HUES48 (cell line): ENCODE data around the gene CAPS.

Source experiments
- H3K27ac ChIP-seq: one replicate; pipeline ENCODE4 v1.7.0; 2013; ENCODE audit warnings: low read depth, low read length, inconsistent platforms
- H3K27me3 ChIP-seq: 2 replicates; pipeline ENCODE4 v1.6.1; 2013; ENCODE audit warnings: mild to moderate bottlenecking, low read length; ENCODE audit not compliant: control insufficient read depth, insufficient read depth
- H3K36me3 ChIP-seq: 2 replicates; pipeline ENCODE4 v1.6.1; 2013; ENCODE audit warnings: low read length; ENCODE audit not compliant: control insufficient read depth, insufficient read depth
- H3K4me1 ChIP-seq: 2 replicates; pipeline ENCODE4 v1.6.1; 2013; ENCODE audit warnings: mild to moderate bottlenecking, low read length; ENCODE audit not compliant: control insufficient read depth, insufficient read depth
- H3K4me3 ChIP-seq: 2 replicates; pipeline ENCODE4 v1.5.1; 2013; ENCODE audit warnings: mild to moderate bottlenecking, low read depth, low read length
- H3K9ac ChIP-seq: 2 replicates; pipeline ENCODE4 v1.6.1; 2013; ENCODE audit warnings: mild to moderate bottlenecking, low read depth, low read length, moderate library complexity
- H3K9me3 ChIP-seq: 2 replicates; pipeline ENCODE4 v1.6.1; 2013; ENCODE audit warnings: low read length; ENCODE audit not compliant: control insufficient read depth, insufficient read depth

The CAPS gene

GRCh38 chr19:5892772-5893275 lies 21.2 kb upstream of the CAPS start:
- no peak overlapping the region for H3K9ac ChIP-seq

GRCh38 chr19:5893296-5893903 lies 20.7 kb upstream of the CAPS start:
- Histone ChIP-seq H3K27ac (no peak overlapping the region), H3K4me1 (peaks cover 3% of the 10 kb centered on the region), H3K27me3 (no peaks in the 10 kb centered on the region; the same call in 1 of the 2 replicates), H3K36me3 (peaks cover 19% of the 10 kb centered on the region), H3K9ac (no peak overlapping the region), H3K9me3 (no peaks in the 10 kb centered on the region), H3K4me3 (no peak overlapping the region)

More at GRCh38 chr19:5892772-5893275, 21.2 kb upstream of the CAPS start:
- H3K4me1 ChIP-seq, result peaks cover 3% of the 10 kb centered on the region
- no peaks in the 10 kb centered on the region for H3K9me3 ChIP-seq
- peaks cover 19% of the 10 kb centered on the region for H3K36me3 ChIP-seq
- H3K27me3 ChIP-seq, result no peaks in the 10 kb centered on the region; the same call in 1 of the 2 replicates
- H3K4me3 ChIP-seq, result no peak overlapping the region
- H3K27ac ChIP-seq, result no peak overlapping the region

- H3K36me3 ChIP-seq, result peaks cover 19% of the 10 kb centered on the region
- H3K4me3 ChIP-seq, result no peak overlapping the region
- no peaks in the 10 kb centered on the region for H3K9me3 ChIP-seq
- H3K27ac ChIP-seq, result no peak overlapping the region
- no peak overlapping the region for H3K9ac ChIP-seq
- peaks cover 3% of the 10 kb centered on the region for H3K4me1 ChIP-seq
- no peaks in the 10 kb centered on the region; the same call in 1 of the 2 replicates for H3K27me3 ChIP-seq
These were observed 19.9 kb upstream of the CAPS start for GRCh38 chr19:5893907-5894703.

- Histone ChIP-seq H3K36me3 (peaks cover 19% of the 10 kb centered on the region), H3K27me3 (no peaks in the 10 kb centered on the region; the same call in 1 of the 2 replicates), H3K9me3 (no peaks in the 10 kb centered on the region), H3K4me3 (no peak overlapping the region), H3K4me1 (no peaks in the 10 kb centered on the region; the same call in 1 of the 2 replicates), H3K9ac (no peak overlapping the region), H3K27ac (no peak overlapping the region)
These were observed 19.2 kb upstream of the CAPS start for GRCh38 chr19:5894704-5895349.

- no peaks in the 10 kb centered on the region; the same call in 1 of the 2 replicates for H3K27me3 ChIP-seq
- H3K27ac ChIP-seq, result no peak overlapping the region
- peaks cover 19% of the 10 kb centered on the region for H3K36me3 ChIP-seq
- H3K9ac ChIP-seq, result no peak overlapping the region
- no peak overlapping the region for H3K4me3 ChIP-seq
- no peaks in the 10 kb centered on the region for H3K9me3 ChIP-seq
- H3K4me1 ChIP-seq, result no peaks in the 10 kb centered on the region; the same call in 1 of the 2 replicates
These were observed 18.6 kb upstream of the CAPS start for GRCh38 chr19:5895409-5895808.

- Histone ChIP-seq H3K9ac (no peak overlapping the region), H3K4me3 (no peak overlapping the region), H3K9me3 (no peaks in the 10 kb centered on the region), H3K36me3 (peaks cover 20% of the 10 kb centered on the region), H3K4me1 (no peaks in the 10 kb centered on the region; the same call in 1 of the 2 replicates), H3K27me3 (no peaks in the 10 kb centered on the region; the same call in 1 of the 2 replicates), H3K27ac (no peak overlapping the region)
These were observed 18.2 kb upstream of the CAPS start for GRCh38 chr19:5895890-5896289.

GRCh38 chr19:5896365-5897076 lies 17.5 kb upstream of the CAPS start:
- no peak overlapping the region for H3K9ac ChIP-seq
- H3K4me3 ChIP-seq, result no peak overlapping the region
- no peaks in the 10 kb centered on the region for H3K9me3 ChIP-seq
- H3K27ac ChIP-seq, result no peak overlapping the region
- H3K36me3 ChIP-seq, result peaks cover 25% of the 10 kb centered on the region
- no peaks in the 10 kb centered on the region; the same call in 1 of the 2 replicates for H3K4me1 ChIP-seq
- no peaks in the 10 kb centered on the region; the same call in 1 of the 2 replicates for H3K27me3 ChIP-seq

- H3K27me3 ChIP-seq, result no peaks in the 10 kb centered on the region
- H3K4me1 ChIP-seq, result no peaks in the 10 kb centered on the region; the same call in 1 of the 2 replicates
- no peak overlapping the region for H3K4me3 ChIP-seq
- no peaks in the 10 kb centered on the region for H3K9me3 ChIP-seq
- no peak overlapping the region for H3K27ac ChIP-seq
- no peak overlapping the region for H3K9ac ChIP-seq
- peaks cover 25% of the 10 kb centered on the region for H3K36me3 ChIP-seq
These were observed 16.7 kb upstream of the CAPS start for GRCh38 chr19:5897189-5897969.

GRCh38 chr19:5899728-5900526 lies 14.1 kb upstream of the CAPS start:
- Histone ChIP-seq H3K36me3 (peaks cover 22% of the 10 kb centered on the region), H3K27ac (no peak overlapping the region), H3K27me3 (no peaks in the 10 kb centered on the region), H3K9ac (no peak overlapping the region), H3K4me1 (no peaks in the 10 kb centered on the region), H3K9me3 (no peaks in the 10 kb centered on the region), H3K4me3 (no peak overlapping the region)
